Measurements from ENCODE around the gene TMOD3. TPM values are rescaled to one million over a fixed set of nuclear protein-coding genes. Genes with fewer than 3 reads are reported as not detected.

Gene TMOD3
- total RNA-seq, 2 donors from 2014 or later, result 9.2 to 11.2 TPM

GRCh38 chr15:51798281-51798680, 31.2 kb upstream of the TMOD3 start:
- ATAC-seq (no peak), DNase-seq (no peak)
- no peaks in the 10 kb centered on the region for H3K36me3 ChIP-seq (replicated peaks in 1 of 2; ENCODE audit: insufficient read depth in 1 of 2, low read depth in 2 of 2)
- intact Hi-C loops (cut with DNase I), result no loop called here
- TF ChIP-seq POLR2A (IDR thresholded peaks at IDR 0.05) (no peak), CTCF (IDR thresholded peaks at IDR 0.05) (no peak)
- no peaks in the 10 kb centered on the region for H3K9me3 ChIP-seq
- 79 to 80% methylated on average over 1 of the region's 1 CpG for WGBS, 2 donors
- no peak overlapping the region for H3K4me3 ChIP-seq
- no peak overlapping the region for H3K27ac ChIP-seq
- peaks cover 14% of the 10 kb centered on the region for H3K4me1 ChIP-seq
- H3K27me3 ChIP-seq, result no peaks in the 10 kb centered on the region

- no peaks in the 10 kb centered on the region for H3K9me3 ChIP-seq
- ATAC-seq (no peak), DNase-seq (no peak)
- H3K36me3 ChIP-seq (replicated peaks in 1 of 2; ENCODE audit: insufficient read depth in 1 of 2, low read depth in 2 of 2), result no peaks in the 10 kb centered on the region
- no peak overlapping the region for H3K27ac ChIP-seq
- WGBS, 2 donors, result 77 to 83% methylated on average over 6 of the region's 6 CpGs
- H3K27me3 ChIP-seq, result no peaks in the 10 kb centered on the region
- H3K4me3 ChIP-seq, result no peak overlapping the region
- no peak for TF ChIP-seq POLR2A (IDR thresholded peaks at IDR 0.05)
- no peak for TF ChIP-seq CTCF (IDR thresholded peaks at IDR 0.05)
- peaks cover 5% of the 10 kb centered on the region for H3K4me1 ChIP-seq
- intact Hi-C loops (cut with DNase I), result no loop called here
Measured at GRCh38 chr15:51799282-51800252, 29.9 kb upstream of the TMOD3 start.

GRCh38 chr15:51801391-51801835, 28.0 kb upstream of the TMOD3 start:
- no peak for ATAC-seq
- TF ChIP-seq POLR2A (IDR thresholded peaks at IDR 0.05), result no peak
- peak in 4 of 7 experiments; percentile 22 to 32 (median 26) for TF ChIP-seq CTCF (IDR thresholded peaks at IDR 0.05)

GRCh38 chr15:51802593-51802992, 26.9 kb upstream of the TMOD3 start:
- TF ChIP-seq CTCF (IDR thresholded peaks at IDR 0.05), result no peak
- TF ChIP-seq POLR2A (IDR thresholded peaks at IDR 0.05), result no peak
- Histone ChIP-seq H3K27ac (no peak overlapping the region), H3K36me3 (replicated peaks in 1 of 2; ENCODE audit: insufficient read depth in 1 of 2, low read depth in 2 of 2) (peaks cover 0 to 3% of the 10 kb centered on the region in 2 donors), H3K9me3 (no peaks in the 10 kb centered on the region), H3K4me3 (no peak overlapping the region), H3K27me3 (no peaks in the 10 kb centered on the region), H3K4me1 (peaks cover 5% of the 10 kb centered on the region)
- intact Hi-C loops (cut with DNase I), result no loop called here
- no peak for DNase-seq
- no peak for ATAC-seq
- WGBS, 2 donors, result 94% methylated on average over 5 of the region's 5 CpGs

More at GRCh38 chr15:51801391-51801835, 28.0 kb upstream of the TMOD3 start:
- H3K27me3 ChIP-seq, result no peaks in the 10 kb centered on the region
- H3K4me1 ChIP-seq, result peaks cover 5% of the 10 kb centered on the region
- intact Hi-C loops (cut with DNase I), result no loop called here
- no peaks in the 10 kb centered on the region for H3K9me3 ChIP-seq
- peak in 3 of 4 donors; percentile 16 to 32 (median 23) for DNase-seq
- H3K27ac ChIP-seq, result no peak overlapping the region
- 40 to 42% methylated on average over 3 of the region's 3 CpGs for WGBS, 2 donors
- H3K36me3 ChIP-seq (replicated peaks in 1 of 2; ENCODE audit: insufficient read depth in 1 of 2, low read depth in 2 of 2), result peaks cover 0 to 1% of the 10 kb centered on the region in 2 donors
- H3K4me3 ChIP-seq, result no peak overlapping the region

Data from body of pancreas (tissue), 4 donors.